Caco-2 (cell line): ENCODE results near the gene GYPC. TPM values are rescaled to one million over a fixed set of nuclear protein-coding genes. Genes with fewer than 3 reads are reported as not detected.

Experiments
- BruUV-seq: library from RNA; stranded (reverse); fragments of 400-500 nt; replicated peaks from 2 replicates; lab custom pipeline; 2021; lab: Mats Ljungman, UMichigan
- CTCF ChIA-PET: fragments of 300-600 bp; sonication (Branson Sonifier 250); formaldehyde crosslinking; loops from one replicate; lab custom pipeline; 2022; ENCODE audit warnings: antibody characterized with exemption; lab: Charles Lee
- POLR2A ChIA-PET: fragments of 300-600 bp; sonication (Branson Sonifier 250); formaldehyde crosslinking; loops from one replicate; lab custom pipeline; 2022; ENCODE audit warnings: antibody characterized with exemption; lab: Charles Lee
- DNase-seq, 2 experiments: peaks; one replicate each; pipeline versions ENCODE4 v3.0.0 to v3.0.0-alpha.2; 2020 to 2022
- H3K27me3 ChIP-seq: replicated peaks from 2 replicates; pipeline ENCODE4 v1.6.0; 2011; ENCODE audit warnings: low read length; ENCODE audit not compliant: control insufficient read depth, insufficient read depth
- H3K36me3 ChIP-seq: 2 replicates; pipeline ENCODE4 v1.5.1; 2011; ENCODE audit warnings: low read length; ENCODE audit not compliant: control insufficient read depth, insufficient read depth
- H3K4me1 ChIP-seq: fragments of 250-450 bp; sonication (Bioruptor Pico); 2 replicates; pipeline ENCODE4 v1.5.1; 2020; ENCODE audit warnings: mild to moderate bottlenecking
- H3K4me3 ChIP-seq: 2 replicates; pipeline ENCODE4 v1.5.1; 2011; ENCODE audit warnings: low read depth, mild to moderate bottlenecking, control low read depth, low read length
- H3K9me3 ChIP-seq: fragments of 250-450 bp; sonication (Bioruptor Pico); 2 replicates; pipeline ENCODE4 v1.5.1; 2020; ENCODE audit warnings: mild to moderate bottlenecking, moderate library complexity
- H3K27ac Mint-ChIP-seq: one replicate; pipeline ENCODE4 v1.8.0; 2022; ENCODE audit warnings: mixed read lengths; ENCODE audit not compliant: unreplicated experiment
- H3K27me3 Mint-ChIP-seq: one replicate; pipeline ENCODE4 v1.8.0; 2022; ENCODE audit warnings: mixed read lengths; ENCODE audit not compliant: insufficient read depth, unreplicated experiment
- H3K36me3 Mint-ChIP-seq: one replicate; pipeline ENCODE4 v1.8.0; 2022; ENCODE audit warnings: mild to moderate bottlenecking, mixed read lengths; ENCODE audit not compliant: insufficient read depth, unreplicated experiment
- H3K4me1 Mint-ChIP-seq: one replicate; pipeline ENCODE4 v1.8.0; 2022; ENCODE audit warnings: low read depth, mixed read lengths; ENCODE audit not compliant: unreplicated experiment
- H3K4me3 Mint-ChIP-seq: one replicate; pipeline ENCODE4 v1.8.0; 2022; ENCODE audit warnings: mild to moderate bottlenecking, moderate library complexity, mixed read lengths; ENCODE audit not compliant: unreplicated experiment
- H3K9me3 Mint-ChIP-seq: one replicate; pipeline ENCODE4 v1.8.0; 2022; ENCODE audit warnings: mixed read lengths; ENCODE audit not compliant: unreplicated experiment
- CTCF ChIP-seq, 2 experiments: fragments of 200-600 bp in 1 of 2; IDR thresholded peaks; 1 replicate in 1 of 2; 2 replicates in 1 of 2; pipeline versions ENCODE4 v1.5.1 to v1.8.0; 2011 to 2022; ENCODE audit warnings: antibody characterized with exemption in 1 of 2, control low read depth in 1 of 2, inconsistent platforms in 1 of 2, low read depth in 1 of 2, low read length in 1 of 2, mild to moderate bottlenecking in 1 of 2, moderate library complexity in 1 of 2; ENCODE audit not compliant: insufficient read depth in 1 of 2, severe bottlenecking in 1 of 2, unreplicated experiment in 1 of 2
- intact Hi-C: fragments of 100-400 bp; cut with micrococcal nuclease; formaldehyde crosslinking; loops from one replicate; pipeline ENCODE4 v1.10.0; 2022; ENCODE audit not compliant: unreplicated experiment
- total RNA-seq: library from RNA; stranded (reverse); gene quantifications from 2 replicates; pipeline ENCODE4 v1.2.3, GENCODE V29; 2022

Gene GYPC
- total RNA-seq, 1 experiment from 2014 or later: not detected

- ChIA-PET POLR2A (no interaction called here), CTCF (no interaction called here)
- Mint-ChIP-seq H3K36me3 (no peaks in the 10 kb centered on the region), H3K27me3 (peaks cover 4% of the 10 kb centered on the region), H3K4me3 (no peak overlapping the region), H3K4me1 (no peaks in the 10 kb centered on the region), H3K27ac (no peak overlapping the region), H3K9me3 (no peaks in the 10 kb centered on the region)
- TF ChIP-seq CTCF (IDR thresholded peaks at IDR 0.05; ENCODE audit: insufficient read depth in 1 of 2, low read depth in 1 of 2, low read length in 1 of 2, severe bottlenecking in 1 of 2, unreplicated experiment in 1 of 2): no peak
- intact Hi-C loops: no loop called here
- no TSS peak for BruUV-seq
- no peaks in the 10 kb centered on the region for H3K27me3 ChIP-seq
- DNase-seq: no peak
- no peaks in the 10 kb centered on the region for H3K36me3 ChIP-seq
- no peaks in the 10 kb centered on the region for H3K9me3 ChIP-seq
- H3K4me1 ChIP-seq: no peaks in the 10 kb centered on the region
- no peak overlapping the region for H3K4me3 ChIP-seq
These were observed 6.9 kb upstream of the GYPC start for GRCh38 chr2:126649101-126649500.

- no peaks in the 10 kb centered on the region for H3K27me3 ChIP-seq
- H3K9me3 ChIP-seq: no peaks in the 10 kb centered on the region
- no peaks in the 10 kb centered on the region for H3K36me3 Mint-ChIP-seq
- H3K27ac Mint-ChIP-seq: no peak overlapping the region
- POLR2A ChIA-PET: no interaction called here
- H3K27me3 Mint-ChIP-seq: peaks cover 7% of the 10 kb centered on the region
- no peak overlapping the region for H3K4me3 ChIP-seq
- TF ChIP-seq CTCF (IDR thresholded peaks at IDR 0.05; ENCODE audit: insufficient read depth in 1 of 2, low read depth in 1 of 2, low read length in 1 of 2, severe bottlenecking in 1 of 2, unreplicated experiment in 1 of 2): no peak
- no peaks in the 10 kb centered on the region for H3K36me3 ChIP-seq
- DNase-seq: no peak
- no peaks in the 10 kb centered on the region for H3K9me3 Mint-ChIP-seq
- no peaks in the 10 kb centered on the region for H3K4me1 ChIP-seq
- CTCF ChIA-PET: no interaction called here
- intact Hi-C loops: no loop called here
- H3K4me3 Mint-ChIP-seq: no peak overlapping the region
- no peaks in the 10 kb centered on the region for H3K4me1 Mint-ChIP-seq
- BruUV-seq: no TSS peak
These were observed 5.0 kb upstream of the GYPC start for GRCh38 chr2:126650994-126651393.

- POLR2A ChIA-PET: no interaction called here
- no peaks in the 10 kb centered on the region for H3K36me3 ChIP-seq
- H3K4me1 Mint-ChIP-seq: no peaks in the 10 kb centered on the region
- peaks cover 7% of the 10 kb centered on the region for H3K27me3 Mint-ChIP-seq
- H3K27me3 ChIP-seq: no peaks in the 10 kb centered on the region
- no peak for TF ChIP-seq CTCF (IDR thresholded peaks at IDR 0.05; ENCODE audit: insufficient read depth in 1 of 2, low read depth in 1 of 2, low read length in 1 of 2, severe bottlenecking in 1 of 2, unreplicated experiment in 1 of 2)
- H3K4me3 ChIP-seq: no peak overlapping the region
- no peak overlapping the region for H3K27ac Mint-ChIP-seq
- CTCF ChIA-PET: no interaction called here
- DNase-seq: no peak
- no peaks in the 10 kb centered on the region for H3K36me3 Mint-ChIP-seq
- intact Hi-C loops: no loop called here
- no peaks in the 10 kb centered on the region for H3K9me3 ChIP-seq
- no peak overlapping the region for H3K4me3 Mint-ChIP-seq
- no TSS peak for BruUV-seq
- H3K4me1 ChIP-seq: no peaks in the 10 kb centered on the region
- H3K9me3 Mint-ChIP-seq: no peaks in the 10 kb centered on the region
These were observed 3.6 kb upstream of the GYPC start for GRCh38 chr2:126652323-126652891.
